GM21825 (cell line): Measurements from ENCODE around the gene NRP2.

Experiments
- ATAC-seq: cut with Tn5 transposase; IDR thresholded peaks from one replicate; pipeline ENCODE4 v1.9.1; 2021; ENCODE audit warnings: mild to moderate bottlenecking, moderate library complexity; ENCODE audit not compliant: unreplicated experiment

The NRP2 gene

DNA sequence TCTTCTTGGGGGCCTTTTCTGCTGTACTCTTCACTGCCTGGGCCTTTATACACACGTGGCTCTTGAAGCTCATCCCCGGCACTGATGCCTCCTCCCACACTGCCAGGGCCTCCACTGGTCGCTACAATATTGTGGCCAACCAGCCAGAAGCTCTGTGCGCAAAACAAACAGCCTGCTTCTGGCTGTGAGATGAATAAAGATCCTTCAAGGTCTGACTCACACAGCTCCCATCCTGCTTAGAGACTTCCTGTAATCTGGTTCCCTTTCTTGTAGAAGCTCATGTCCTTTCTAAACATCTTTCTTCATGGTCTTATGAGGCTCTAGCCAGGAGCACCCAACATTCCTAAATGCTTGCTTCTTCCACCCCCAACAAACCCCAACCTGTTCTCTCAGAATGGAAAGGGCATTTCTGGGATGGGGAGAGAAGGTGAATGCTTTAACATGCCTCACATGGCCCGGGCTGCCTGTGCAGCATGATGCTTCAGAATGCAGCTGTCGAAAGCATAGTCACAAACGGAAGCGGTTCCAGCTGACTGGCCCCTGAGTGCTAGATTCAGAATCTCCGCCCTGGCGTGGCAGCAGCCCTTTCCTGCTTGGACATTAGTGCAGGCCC, 24.6 kb downstream of the NRP2 start:
- ATAC-seq, result peak; percentile 95

- no peak for ATAC-seq
Observed at GRCh38 chr2:205708231-205708631, 25.9 kb downstream of the NRP2 start.

DNA sequence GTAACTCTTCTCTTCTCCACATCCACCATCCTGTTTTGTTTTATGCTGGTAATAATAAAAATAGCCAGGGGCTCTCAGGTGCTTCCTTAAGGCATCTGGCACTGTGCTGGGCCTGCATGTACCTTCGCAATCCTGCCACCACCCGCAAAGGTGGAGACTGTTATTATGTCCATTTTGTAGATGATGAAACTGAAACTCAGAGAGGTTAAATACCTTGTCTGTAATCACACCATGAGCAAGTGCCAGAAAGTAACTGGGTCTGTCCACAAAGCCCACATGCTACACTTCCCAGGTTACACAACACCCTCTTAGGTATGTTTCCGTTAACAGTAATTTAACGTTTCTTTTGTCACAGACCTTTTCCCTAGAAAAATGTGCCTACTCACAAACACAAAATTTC, 27.0 kb downstream of the NRP2 start:
- ATAC-seq, result no peak

DNA sequence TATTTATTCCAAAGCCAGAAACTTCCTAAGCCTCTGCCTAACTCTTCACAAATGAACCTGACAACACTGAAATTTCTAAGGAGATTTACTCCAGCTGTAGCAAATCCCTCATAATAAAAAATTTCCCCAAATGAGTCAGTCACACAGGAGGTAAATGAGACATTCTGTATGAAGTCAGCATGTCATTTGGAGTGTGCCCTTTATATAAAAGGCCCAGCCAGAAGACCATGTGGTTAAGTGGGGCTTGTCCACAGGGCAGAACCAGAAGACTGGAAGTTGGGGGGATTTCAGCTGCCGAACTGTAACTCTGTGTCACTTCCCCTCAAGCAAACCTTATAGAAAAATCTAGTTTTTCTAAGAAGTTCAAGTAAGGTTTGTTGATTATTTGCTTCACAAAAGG, 30.2 kb downstream of the NRP2 start:
- peak; percentile 30 for ATAC-seq

DNA sequence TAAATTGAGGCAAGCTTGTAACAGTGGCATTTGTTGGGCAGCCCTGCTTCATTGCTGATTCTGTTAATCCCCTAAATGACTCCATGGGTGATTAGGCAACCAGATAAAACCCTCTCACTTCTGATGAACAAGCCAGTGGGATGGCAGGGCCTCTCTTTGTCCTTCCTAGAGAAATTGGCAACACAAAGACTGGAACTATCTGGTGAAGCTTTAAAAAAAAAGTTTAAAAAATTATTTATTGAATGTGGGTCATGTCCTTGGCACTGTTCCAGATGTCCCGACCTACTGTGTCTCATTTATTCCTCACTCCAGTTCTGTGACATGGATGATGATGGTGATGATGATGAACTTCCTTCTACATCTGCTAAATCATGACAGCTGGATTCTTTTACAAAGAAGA, 30.8 kb downstream of the NRP2 start:
- no peak for ATAC-seq

DNA sequence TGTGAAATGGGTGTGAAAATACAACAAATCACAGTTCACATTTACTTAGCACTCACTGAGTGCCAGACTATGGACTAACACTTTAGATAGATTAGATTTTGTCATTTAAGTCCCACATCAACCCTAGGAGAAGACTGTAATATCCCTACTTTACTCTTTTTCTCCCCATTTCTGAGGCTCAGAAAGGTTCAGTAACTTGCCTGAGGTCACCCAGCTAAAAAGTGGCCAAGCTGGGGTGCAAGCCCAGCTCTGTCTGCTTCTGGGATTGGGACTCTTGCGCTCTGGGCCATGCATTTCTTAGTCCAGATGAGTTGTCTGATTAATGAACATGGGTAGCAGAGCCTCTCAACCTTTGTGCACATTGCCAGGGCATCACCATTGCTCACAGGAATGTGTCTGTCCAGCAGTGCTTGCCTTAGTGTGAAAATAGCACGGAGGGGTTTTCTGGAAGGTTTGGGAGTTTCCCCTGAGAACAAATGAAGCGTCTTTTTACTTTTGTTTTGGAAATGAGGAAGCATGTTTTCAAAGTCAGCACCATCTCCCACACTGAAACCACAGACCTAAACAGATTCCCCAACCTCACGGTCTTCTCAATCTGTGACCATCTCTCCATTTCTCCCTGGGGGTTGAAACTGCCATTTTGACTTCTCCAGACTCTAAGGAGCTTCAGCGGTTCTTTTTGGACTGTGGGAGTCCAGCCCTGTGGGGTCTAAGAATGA, 31.9 kb downstream of the NRP2 start:
- peak; percentile 72 for ATAC-seq

DNA sequence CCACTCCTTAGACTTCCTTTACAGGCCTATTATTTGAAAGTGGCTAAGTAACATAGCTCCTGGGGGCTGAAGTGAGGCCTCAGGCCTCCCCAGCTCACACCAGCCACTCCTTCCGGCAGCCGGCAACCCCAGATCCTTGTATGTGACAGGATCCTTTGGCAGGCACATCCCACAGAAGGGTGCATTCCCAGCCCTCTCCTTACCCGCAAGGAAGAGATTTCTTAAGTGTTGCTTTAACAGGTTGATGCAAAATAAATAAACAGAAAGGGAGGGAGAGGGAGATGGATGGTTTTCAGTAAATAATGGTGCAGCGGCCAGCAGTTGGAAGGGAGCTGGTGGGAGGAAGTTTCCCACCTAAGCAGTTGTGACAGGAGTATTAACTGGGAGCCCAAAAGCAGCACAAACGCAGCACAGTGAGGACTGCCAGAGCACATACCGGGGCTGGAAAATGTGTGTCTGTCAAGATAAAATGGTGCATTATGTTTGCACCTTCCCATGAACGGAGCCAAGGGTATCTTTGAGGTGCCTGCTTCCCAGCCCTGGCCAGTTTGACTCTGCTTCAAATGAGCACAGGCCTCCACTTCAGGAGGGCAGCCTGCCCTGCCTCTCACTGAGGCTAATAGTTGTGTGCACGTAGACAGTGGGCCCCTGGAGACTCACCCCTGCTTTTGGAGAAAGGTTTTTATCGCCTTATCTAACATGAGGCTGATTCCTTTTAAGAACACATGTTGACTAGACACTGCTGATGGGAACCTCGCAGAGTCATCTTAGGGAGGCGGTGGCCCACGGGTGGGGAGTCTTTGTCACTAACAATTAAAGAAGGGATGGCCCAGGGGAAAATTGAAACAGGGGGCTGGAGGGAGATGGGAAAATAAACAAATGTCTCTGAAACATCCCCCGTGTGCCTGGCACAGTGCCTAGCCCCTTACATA, 32.8 kb downstream of the NRP2 start:
- no peak for ATAC-seq

- ATAC-seq, result no peak
Observed at GRCh38 chr2:205715831-205716525, 33.7 kb downstream of the NRP2 start.

GRCh38 chr2:205717175-205717846, 35.0 kb downstream of the NRP2 start:
- no peak for ATAC-seq

- ATAC-seq, result no peak
Observed at GRCh38 chr2:205717999-205718398, 35.7 kb downstream of the NRP2 start.

GRCh38 chr2:205719847-205720246, 37.5 kb downstream of the NRP2 start:
- ATAC-seq, result no peak

- ATAC-seq, result no peak
Observed at GRCh38 chr2:205720451-205720902, 38.2 kb downstream of the NRP2 start.

- no peak for ATAC-seq
Observed at GRCh38 chr2:205721057-205721449, 38.8 kb downstream of the NRP2 start.

DNA sequence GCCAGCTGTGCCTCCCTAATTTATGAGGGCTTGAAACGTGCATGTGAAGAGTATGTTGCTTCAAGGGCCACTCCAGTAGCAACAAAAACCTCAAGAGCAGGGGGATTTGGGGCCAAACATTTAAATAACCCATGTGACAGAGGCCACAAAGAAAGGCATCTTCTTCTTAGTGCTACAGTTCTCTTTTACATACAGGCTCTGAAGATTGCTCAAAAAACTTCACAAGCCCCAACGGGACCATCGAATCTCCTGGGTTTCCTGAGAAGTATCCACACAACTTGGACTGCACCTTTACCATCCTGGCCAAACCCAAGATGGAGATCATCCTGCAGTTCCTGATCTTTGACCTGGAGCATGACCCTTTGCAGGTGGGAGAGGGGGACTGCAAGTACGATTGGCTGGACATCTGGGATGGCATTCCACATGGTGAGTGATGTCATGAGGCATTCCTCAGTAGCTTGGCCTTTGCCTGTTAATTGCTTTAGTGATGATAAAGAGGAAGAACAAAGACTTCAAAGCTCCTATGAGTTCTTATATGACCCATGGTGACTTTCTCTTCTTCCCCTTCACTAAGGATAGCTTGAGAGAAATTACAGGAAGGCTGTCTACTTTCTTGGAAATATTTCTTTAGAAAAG, 40.1 kb downstream of the NRP2 start:
- ATAC-seq, result no peak

GRCh38 chr2:205723179-205723578, 40.9 kb downstream of the NRP2 start:
- ATAC-seq, result no peak

DNA sequence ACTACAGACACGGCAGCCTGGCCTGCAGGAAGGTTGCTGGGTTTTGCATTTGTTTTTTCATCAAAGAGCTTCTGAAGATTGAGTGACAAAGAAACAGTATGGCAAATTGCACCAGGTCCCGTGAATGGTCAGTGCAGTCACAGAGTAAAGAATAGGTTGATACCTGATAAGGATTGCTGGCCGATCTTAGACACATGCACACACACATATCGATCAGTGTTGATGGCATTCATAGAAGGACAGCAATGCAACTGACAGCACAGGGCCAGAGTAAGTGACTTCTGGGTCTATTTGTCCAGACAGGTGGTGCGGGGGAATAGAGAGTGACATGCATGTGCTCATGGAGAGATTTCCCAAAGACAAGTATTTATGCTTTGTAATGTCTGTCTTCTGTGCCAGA, 42.8 kb downstream of the NRP2 start:
- ATAC-seq, result no peak

DNA sequence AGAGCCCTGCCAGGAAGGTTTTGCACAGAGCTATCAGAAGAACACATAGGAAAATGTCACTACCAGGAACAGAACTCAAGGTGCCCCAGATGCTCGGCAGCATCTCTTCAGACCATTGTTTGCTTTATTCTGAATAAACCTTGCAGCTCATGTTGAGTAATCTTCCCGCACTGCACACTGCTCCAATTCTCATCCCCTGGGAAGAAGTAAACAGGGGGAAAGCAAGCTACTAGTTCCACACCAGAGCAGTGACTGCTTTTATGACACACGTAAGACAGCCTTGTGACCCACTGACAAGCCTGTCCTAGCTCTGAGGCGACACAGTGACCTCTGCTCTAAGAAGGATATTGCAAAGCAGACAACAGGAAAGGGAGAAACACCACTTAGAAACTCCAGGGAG, 44.2 kb downstream of the NRP2 start:
- ATAC-seq, result no peak

- ATAC-seq, result no peak
Observed at GRCh38 chr2:205727174-205727573, 44.9 kb downstream of the NRP2 start.

GRCh38 chr2:205728366-205728765, 46.1 kb downstream of the NRP2 start:
- ATAC-seq, result no peak

GRCh38 chr2:205730191-205730590, 47.9 kb downstream of the NRP2 start:
- ATAC-seq, result no peak
